Prostate gland (tissue), 2 donors: Measurements from ENCODE around the gene RCAN2. TPM values are rescaled to one million over a fixed set of nuclear protein-coding genes. Genes with fewer than 3 reads are reported as not detected.

Source experiments
- DNase-seq: peaks from one replicate; pipeline ENCODE4 v3.0.0-alpha.2; 2019; ENCODE audit warnings: low spot score
- H3K27ac ChIP-seq, 2 donors: fragments of 200-600 bp; sonication (generic); 2 replicates each; pipeline ENCODE4 v1.5.1; 2017 to 2019
- H3K27me3 ChIP-seq: fragments of 200-600 bp; sonication (generic); replicated peaks from 2 replicates; pipeline ENCODE4 v1.5.1; 2019; ENCODE audit not compliant: insufficient read depth
- H3K36me3 ChIP-seq, 2 donors: fragments of 200-600 bp; sonication (generic); 1 replicate in 1 of 2; 2 replicates in 1 of 2; pipeline versions ENCODE4 v1.5.1 to v1.8.1; 2017 to 2019
- H3K4me1 ChIP-seq: fragments of 200-600 bp; sonication (generic); replicated peaks from 2 replicates; pipeline ENCODE4 v1.5.1; 2019
- H3K4me3 ChIP-seq, 2 donors: fragments of 200-600 bp; sonication (generic); 2 replicates each; pipeline ENCODE4 v1.5.1; 2017 to 2019
- H3K9me3 ChIP-seq: fragments of 200-600 bp; sonication (generic); 2 replicates; pipeline ENCODE4 v1.5.1; 2017
- POLR2A ChIP-seq: fragments of 450-650 bp; IDR thresholded peaks from one replicate; pipeline ENCODE4 v1.6.1; 2016; ENCODE audit warnings: antibody characterized with exemption, mild to moderate bottlenecking
- POLR2AphosphoS5 ChIP-seq: sonication (generic); formaldehyde crosslinking; IDR thresholded peaks from one replicate; pipeline ENCODE4 v1.6.1; 2017; ENCODE audit warnings: antibody characterized with exemption
- WGBS: methylation state at CpG from one replicate; pipeline ENCODE4 v1.1.5; 2018; 5-methylcytosine and 5-hydroxymethylcytosine counted together
- intact Hi-C: fragments of 100-400 bp; cut with DNase I; formaldehyde crosslinking; loops from one replicate; pipeline ENCODE4 v1.14.2; 2022
- total RNA-seq, 2 donors: library from RNA; depleted of rRNA; stranded (reverse); fragments of >200 nt; gene quantifications; one replicate each; pipeline ENCODE4 v1.1.0, GENCODE V29; 2016
- TF ChIP-seq, protein P1 (sequence below), 4 experiments: fragments of 200-600 bp in 2 of 4; fragments of 450-650 bp in 2 of 4; sonication (generic) in 2 of 4; IDR thresholded peaks; 1 replicate in 3 of 4; 2 replicates in 1 of 4; pipeline ENCODE4 v1.5.1; 2016 to 2019; ENCODE audit warnings: antibody characterized with exemption in 4 of 4, mild to moderate bottlenecking in 2 of 4, moderate library complexity in 2 of 4

RCAN2 gene
- total RNA-seq, 2 donors from 2014 or later = 12.3 to 14.2 TPM

DNA sequence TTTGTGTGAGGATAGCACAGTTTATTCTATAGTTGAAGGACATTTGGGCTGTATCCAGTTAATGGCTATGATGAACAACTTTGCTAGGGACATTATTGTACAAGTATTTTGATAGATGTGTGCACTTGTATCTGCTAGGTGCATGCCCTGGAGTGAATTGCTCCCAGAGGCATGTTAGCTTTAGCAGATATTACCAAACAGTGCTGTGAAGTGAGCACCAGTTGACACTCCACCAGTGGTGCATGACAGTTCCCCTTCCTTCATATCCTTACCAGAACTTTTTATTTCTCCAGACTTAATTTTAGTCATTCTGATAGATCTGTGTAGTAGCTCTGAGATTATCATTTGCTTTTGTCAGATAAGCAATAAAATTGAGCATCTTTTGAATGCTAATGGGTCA is 271.6 kb downstream of the RCAN2 start:
- no peak for DNase-seq
- Histone ChIP-seq H3K36me3 (no peaks in the 10 kb centered on the region), H3K9me3 (no peaks in the 10 kb centered on the region), H3K27me3 (no peaks in the 10 kb centered on the region), H3K4me1 (no peaks in the 10 kb centered on the region), H3K27ac (no peak overlapping the region), H3K4me3 (no peak overlapping the region)
- intact Hi-C loops = loop anchor here (2.0 to 5.0 kb wide), 3 partner anchors 127 to 288 kb away; no protein-coding TSS in a partner anchor
- TF ChIP-seq POLR2A = no peak
- TF ChIP-seq POLR2AphosphoS5 = no peak
- TF ChIP-seq, protein P1, sequence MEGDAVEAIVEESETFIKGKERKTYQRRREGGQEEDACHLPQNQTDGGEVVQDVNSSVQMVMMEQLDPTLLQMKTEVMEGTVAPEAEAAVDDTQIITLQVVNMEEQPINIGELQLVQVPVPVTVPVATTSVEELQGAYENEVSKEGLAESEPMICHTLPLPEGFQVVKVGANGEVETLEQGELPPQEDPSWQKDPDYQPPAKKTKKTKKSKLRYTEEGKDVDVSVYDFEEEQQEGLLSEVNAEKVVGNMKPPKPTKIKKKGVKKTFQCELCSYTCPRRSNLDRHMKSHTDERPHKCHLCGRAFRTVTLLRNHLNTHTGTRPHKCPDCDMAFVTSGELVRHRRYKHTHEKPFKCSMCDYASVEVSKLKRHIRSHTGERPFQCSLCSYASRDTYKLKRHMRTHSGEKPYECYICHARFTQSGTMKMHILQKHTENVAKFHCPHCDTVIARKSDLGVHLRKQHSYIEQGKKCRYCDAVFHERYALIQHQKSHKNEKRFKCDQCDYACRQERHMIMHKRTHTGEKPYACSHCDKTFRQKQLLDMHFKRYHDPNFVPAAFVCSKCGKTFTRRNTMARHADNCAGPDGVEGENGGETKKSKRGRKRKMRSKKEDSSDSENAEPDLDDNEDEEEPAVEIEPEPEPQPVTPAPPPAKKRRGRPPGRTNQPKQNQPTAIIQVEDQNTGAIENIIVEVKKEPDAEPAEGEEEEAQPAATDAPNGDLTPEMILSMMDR (IDR thresholded peaks at IDR 0.05) = no peak

- TF ChIP-seq POLR2AphosphoS5 (no peak), POLR2A (no peak)
- TF ChIP-seq, protein P1 (IDR thresholded peaks at IDR 0.05) = no peak
- Histone ChIP-seq H3K27ac (peak overlapping the region; percentile 25 to 64), H3K36me3 (no peaks in the 10 kb centered on the region), H3K27me3 (no peaks in the 10 kb centered on the region), H3K4me3 (no peak overlapping the region), H3K9me3 (no peaks in the 10 kb centered on the region), H3K4me1 (no peaks in the 10 kb centered on the region)
- intact Hi-C loops = loop anchor here (5.0 kb wide), 1 partner anchor 289 kb away; no protein-coding TSS in a partner anchor
- 98% methylated on average over 2 of the region's 2 CpGs for WGBS
- DNase-seq = no peak
Observed at GRCh38 chr6:46218457-46218856, 272.8 kb downstream of the RCAN2 start.

DNA sequence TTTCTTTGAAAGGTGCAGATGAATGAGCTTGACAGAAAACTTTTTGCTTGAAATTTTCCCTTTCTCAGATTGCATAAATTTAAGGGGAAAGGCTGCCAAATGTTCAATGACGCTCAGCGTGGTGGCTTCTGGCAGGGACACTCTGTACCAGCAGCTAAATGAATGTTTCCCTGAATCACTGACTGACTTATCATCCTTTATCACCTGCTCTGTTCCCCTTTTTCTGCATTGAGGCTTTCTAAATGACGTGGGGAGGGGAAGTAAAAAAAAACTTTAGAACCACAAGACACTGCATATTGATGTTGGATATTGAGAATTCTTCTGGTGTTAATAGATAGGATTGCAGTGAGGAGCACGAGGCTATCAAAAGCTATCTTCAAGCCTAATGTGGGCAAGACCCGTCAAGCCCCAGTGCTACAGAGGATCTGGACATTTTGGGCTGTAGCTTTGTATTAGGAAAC is 273.5 kb downstream of the RCAN2 start:
- TF ChIP-seq, protein P1 (IDR thresholded peaks at IDR 0.05) = no peak
- TF ChIP-seq POLR2AphosphoS5 (peak; percentile 59), POLR2A (no peak)

GRCh38 chr6:46216879-46217278 is 274.4 kb downstream of the RCAN2 start:
- TF ChIP-seq POLR2A (no peak), POLR2AphosphoS5 (no peak)
- TF ChIP-seq, protein P1 (IDR thresholded peaks at IDR 0.05) = no peak
- DNase-seq = no peak
- no peaks in the 10 kb centered on the region for H3K36me3 ChIP-seq
- no peak overlapping the region for H3K4me3 ChIP-seq
- 89% methylated on average over 2 of the region's 2 CpGs for WGBS
- peak overlapping the region; percentile 23 to 38 for H3K27ac ChIP-seq
- intact Hi-C loops = loop anchor here (5.0 kb wide), 1 partner anchor 290 kb away; no protein-coding TSS in a partner anchor
- no peaks in the 10 kb centered on the region for H3K27me3 ChIP-seq
- H3K4me1 ChIP-seq = no peaks in the 10 kb centered on the region
- H3K9me3 ChIP-seq = no peaks in the 10 kb centered on the region

More for the DNA sequence above, 273.5 kb downstream of the RCAN2 start:
- 42% methylated on average over 5 of the region's 5 CpGs for WGBS
- no peak for DNase-seq
- H3K4me3 ChIP-seq = no peak overlapping the region
- H3K27ac ChIP-seq = peak overlapping the region; percentile 25 to 64
- H3K36me3 ChIP-seq = no peaks in the 10 kb centered on the region
- H3K27me3 ChIP-seq = no peaks in the 10 kb centered on the region
- H3K9me3 ChIP-seq = no peaks in the 10 kb centered on the region
- intact Hi-C loops = loop anchor here (5.0 kb wide), 1 partner anchor 290 kb away; no protein-coding TSS in a partner anchor
- no peaks in the 10 kb centered on the region for H3K4me1 ChIP-seq

DNA sequence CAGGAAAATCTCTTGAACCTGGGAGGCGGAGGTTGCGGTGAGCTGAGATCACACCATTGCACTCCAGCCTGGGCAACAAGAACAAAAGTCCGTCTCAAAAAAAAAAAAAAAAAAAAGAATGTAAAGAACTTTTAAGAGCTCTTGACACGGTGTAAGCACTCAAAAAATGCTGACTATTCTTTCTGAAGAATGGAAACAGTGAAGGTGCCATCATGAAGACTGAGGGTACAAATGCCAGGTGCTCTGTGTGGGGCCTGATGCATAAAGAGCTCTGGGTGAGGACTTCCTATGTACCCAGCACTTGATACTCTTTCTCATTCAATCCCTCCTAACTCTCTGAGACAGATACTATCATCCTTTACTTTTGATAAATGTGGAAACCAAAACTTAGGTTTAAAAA is 275.5 kb downstream of the RCAN2 start:
- 71% methylated on average over 4 of the region's 4 CpGs for WGBS
- H3K4me1 ChIP-seq = no peaks in the 10 kb centered on the region
- H3K36me3 ChIP-seq = no peaks in the 10 kb centered on the region
- H3K27ac ChIP-seq = no peak overlapping the region
- no peak for DNase-seq
- TF ChIP-seq POLR2AphosphoS5 = no peak
- TF ChIP-seq POLR2A = no peak
- TF ChIP-seq, protein P1 (IDR thresholded peaks at IDR 0.05) = no peak
- H3K27me3 ChIP-seq = no peaks in the 10 kb centered on the region
- H3K9me3 ChIP-seq = no peaks in the 10 kb centered on the region
- intact Hi-C loops = loop anchor here (5.0 kb wide), 1 partner anchor 292 kb away; no protein-coding TSS in a partner anchor
- H3K4me3 ChIP-seq = no peak overlapping the region
